Measurements from ENCODE around the gene CEP83.
"Not testable (repeated sequence)": the region's sequence is repeated elsewhere in the genome, so short reads cannot be mapped to it uniquely, and the experiment has no call there.

The CEP83 gene

DNA sequence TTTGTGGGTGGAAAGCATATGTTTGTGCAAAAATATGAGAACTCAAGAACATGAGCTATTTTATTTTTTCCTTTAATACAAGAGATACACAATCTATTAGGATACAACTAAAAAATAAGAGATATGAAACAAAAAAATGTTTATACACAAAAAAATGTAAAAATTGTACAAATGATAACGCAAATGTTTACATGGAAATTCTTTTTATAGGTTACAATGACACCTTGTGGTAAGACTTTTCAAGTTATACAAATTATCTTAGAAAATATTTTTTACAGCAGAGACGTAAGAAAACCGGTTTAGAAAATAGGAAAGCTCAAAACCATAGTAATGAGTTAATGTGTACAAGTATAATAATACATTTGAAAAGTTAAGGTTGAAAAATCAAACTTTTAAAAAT, 25.5 kb downstream of the CEP83 start:
- peak in 1 of 2 experiments; percentile 4 for DNase-seq (ENCODE audit: low read depth in 2 of 2)

GRCh38 chr12:94433744-94434143, 25.9 kb downstream of the CEP83 start:
- DNase-seq (ENCODE audit: low read depth in 2 of 2), result no peak

GRCh38 chr12:94430304-94430703, 29.4 kb downstream of the CEP83 start:
- no peak for DNase-seq (ENCODE audit: low read depth in 2 of 2)

- DNase-seq (ENCODE audit: low read depth in 2 of 2), result no peak
Observed at GRCh38 chr12:94429633-94430032, 30.0 kb downstream of the CEP83 start.

GRCh38 chr12:94429191-94429590, 30.5 kb downstream of the CEP83 start:
- no peak for DNase-seq (ENCODE audit: low read depth in 2 of 2)

DNA sequence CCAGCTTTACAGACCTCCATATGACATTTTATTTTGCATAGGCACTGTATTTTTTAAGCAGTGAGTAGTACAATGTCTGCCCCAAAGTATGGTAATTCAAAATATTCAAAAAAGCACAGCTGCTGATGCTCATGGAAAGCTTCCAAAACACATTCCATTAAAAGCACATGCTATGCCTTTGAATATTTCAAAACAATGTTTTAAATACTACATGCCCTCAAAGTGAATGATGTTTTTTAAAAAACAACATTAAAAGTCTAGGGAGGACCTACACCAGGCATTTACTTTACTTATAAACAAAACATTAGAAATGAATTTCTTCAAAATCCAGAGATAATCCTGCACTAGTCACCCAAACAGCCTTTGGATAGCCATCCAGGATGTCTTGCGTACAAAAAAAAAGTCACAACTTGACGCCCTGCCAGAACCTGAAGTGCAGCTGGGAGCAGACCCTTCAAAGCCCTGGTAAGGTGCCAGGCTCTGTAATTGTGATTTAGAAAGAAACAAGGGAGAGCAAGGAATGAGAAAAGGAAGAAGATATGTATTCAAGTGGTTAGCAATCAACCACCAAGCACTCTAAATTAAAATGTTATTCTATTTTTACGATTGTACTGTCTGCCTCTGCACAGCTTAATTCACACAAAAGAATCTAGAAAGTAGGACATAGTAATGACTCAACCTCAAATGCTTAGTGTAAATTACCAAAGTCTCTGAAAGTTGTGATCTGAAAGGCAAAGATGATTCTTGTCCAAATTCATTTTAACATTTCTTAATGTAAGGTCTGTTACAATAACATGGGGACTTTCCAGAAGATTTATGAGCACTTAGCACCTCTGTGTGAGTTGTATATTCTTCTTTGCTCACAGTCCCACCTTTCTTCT, 31.9 kb downstream of the CEP83 start:
- DNase-seq (ENCODE audit: low read depth in 2 of 2), result peak; percentile 82 to 85

- DNase-seq (ENCODE audit: low read depth in 2 of 2), result no peak
Observed at GRCh38 chr12:94426049-94426448, 33.6 kb downstream of the CEP83 start.

DNA sequence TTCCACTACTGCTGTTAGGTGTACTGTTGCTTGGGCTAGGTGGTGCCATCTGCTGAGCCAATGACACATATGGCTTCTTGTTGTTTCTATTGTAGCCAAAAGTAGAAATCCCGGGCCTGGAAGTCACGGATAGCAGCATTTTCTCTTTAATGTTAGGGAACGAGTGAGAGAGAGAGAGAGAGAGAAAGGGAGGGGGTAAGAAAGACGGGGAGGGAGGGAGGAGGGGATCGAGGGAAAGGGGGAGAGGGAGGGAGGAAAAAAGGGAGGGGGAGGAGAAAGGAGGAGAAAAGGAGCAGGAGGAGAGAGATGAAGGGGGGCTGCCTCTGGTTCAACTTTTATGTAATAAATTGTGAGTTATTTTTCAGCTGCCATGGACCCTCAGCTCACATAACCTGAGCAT, 34.8 kb downstream of the CEP83 start:
- not testable (repeated sequence) for DNase-seq (ENCODE audit: low read depth in 2 of 2)

- no peak for DNase-seq (ENCODE audit: low read depth in 2 of 2)
Observed at GRCh38 chr12:94421868-94422740, 37.6 kb downstream of the CEP83 start.

GRCh38 chr12:94418517-94418916, 41.1 kb downstream of the CEP83 start:
- no peak for DNase-seq (ENCODE audit: low read depth in 2 of 2)

DNA sequence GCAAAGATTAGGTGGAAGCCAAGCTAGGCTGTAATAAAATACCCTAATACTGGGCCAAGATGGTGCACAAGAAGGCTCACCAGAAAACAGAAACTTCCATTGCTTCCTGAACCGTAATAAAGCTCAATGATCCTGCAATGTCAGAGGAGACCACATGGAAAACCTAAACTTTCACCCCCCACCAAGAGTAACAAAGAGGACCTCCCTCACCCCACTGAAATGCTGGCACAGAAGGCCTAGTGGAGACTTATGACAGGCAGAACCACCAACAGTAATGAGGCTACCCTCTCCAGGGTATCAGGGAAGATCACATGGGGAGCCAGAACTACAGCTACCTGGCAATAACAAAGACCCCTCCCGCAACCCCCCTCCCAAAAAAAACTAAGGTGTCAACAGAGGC, 43.1 kb downstream of the CEP83 start:
- no peak for DNase-seq (ENCODE audit: low read depth in 2 of 2)

DNA sequence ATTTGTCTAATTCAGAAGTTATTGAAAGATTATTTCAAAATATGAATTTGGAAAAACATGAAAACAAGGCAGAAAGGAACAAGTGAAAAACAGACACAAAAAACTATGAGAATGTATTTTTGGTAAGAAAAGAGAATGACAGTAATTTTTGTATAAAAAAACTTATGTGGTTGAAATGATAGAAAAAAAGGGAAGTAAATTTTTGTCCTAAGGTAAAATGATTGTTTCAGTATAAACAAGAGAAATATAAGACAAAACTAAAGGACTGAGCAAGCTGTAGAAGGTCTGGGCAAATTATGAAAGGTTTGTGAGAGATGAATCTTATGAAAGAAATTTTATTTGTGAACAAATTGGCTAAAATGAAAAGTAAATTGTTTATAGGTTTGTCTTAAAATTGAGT, 44.6 kb downstream of the CEP83 start:
- DNase-seq (ENCODE audit: low read depth in 2 of 2), result no peak

DNA sequence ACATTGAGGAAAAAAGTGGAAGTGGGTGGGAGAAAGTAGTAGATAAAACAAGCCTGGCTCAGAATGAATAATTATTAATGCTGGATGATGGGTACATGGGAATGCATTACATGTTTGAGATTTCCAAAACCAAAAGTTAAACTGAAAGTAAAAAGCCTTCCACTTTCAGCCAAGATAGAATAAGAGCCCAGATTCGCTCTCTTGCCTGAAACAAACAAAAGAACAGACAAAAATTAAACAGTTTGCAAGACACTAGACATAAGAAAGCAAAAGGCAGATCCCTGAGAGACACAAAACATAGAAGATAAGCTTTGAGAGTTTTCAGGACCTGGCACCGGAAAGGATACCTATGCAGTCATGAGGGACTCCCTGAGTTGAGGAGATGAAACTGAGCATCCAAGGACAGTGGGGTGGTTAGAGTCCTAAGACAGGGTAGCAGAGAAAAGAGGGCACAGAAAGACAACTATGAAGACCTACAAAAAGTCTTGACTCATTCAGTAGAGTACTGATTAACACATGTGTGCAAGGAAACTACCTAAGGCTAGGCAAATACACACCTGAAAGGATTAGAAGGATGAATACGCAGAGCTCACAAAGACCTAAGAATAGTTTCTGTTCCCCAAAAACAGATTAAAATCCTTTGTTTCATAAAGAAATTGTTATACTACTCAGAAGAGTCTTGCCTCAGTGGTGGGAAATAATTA, 54.1 kb downstream of the CEP83 start:
- no peak for DNase-seq (ENCODE audit: low read depth in 2 of 2)

GRCh38 chr12:94404854-94405253, 54.8 kb downstream of the CEP83 start:
- no peak for DNase-seq (ENCODE audit: low read depth in 2 of 2)

- DNase-seq (ENCODE audit: low read depth in 2 of 2), result peak in 1 of 2 experiments; percentile 4
Observed at GRCh38 chr12:94401326-94401725, 58.3 kb downstream of the CEP83 start.

- DNase-seq (ENCODE audit: low read depth in 2 of 2), result not testable (repeated sequence)
Observed at GRCh38 chr12:94398685-94399084, 61.0 kb downstream of the CEP83 start.

- DNase-seq (ENCODE audit: low read depth in 2 of 2), result no peak
Observed at GRCh38 chr12:94397401-94397800, 62.3 kb downstream of the CEP83 start.

DNA sequence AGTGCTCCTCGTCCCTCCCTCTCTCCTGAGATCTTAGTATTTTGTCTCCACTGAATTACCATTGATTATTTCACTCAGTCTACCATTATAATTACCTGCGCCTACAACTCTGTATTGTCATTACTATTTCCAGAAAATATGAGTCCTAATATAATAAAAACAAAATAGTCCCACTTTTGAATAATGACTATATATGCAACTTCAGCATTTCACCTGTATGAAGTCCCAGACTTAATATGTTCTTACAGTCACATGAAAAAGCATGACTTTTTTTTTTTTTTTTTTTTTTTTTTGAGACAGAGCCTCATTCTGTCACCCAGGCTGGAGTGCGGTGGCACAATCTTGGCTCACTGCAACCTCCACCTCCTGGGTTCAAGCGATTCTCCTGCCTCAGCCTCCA, 63.7 kb downstream of the CEP83 start:
- not testable (repeated sequence) for DNase-seq (ENCODE audit: low read depth in 2 of 2)

DNA sequence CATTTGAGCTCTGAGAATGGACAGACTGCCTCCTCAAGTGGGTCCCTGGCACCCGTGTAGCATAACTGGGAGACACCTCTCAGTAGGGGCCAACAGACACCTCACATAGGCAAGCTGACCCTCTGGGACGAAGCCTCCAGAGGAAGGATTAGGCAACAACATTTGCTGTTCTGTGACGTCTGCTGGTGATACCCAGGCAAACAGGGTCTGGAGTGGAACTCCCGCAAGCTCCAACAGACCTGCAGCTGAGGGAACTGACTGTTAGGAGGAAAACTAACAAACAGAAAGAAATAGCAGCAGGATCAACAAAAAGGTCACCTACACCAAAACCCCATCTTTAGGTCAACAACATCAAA, 69.6 kb downstream of the CEP83 start:
- DNase-seq (ENCODE audit: low read depth in 2 of 2), result no peak

DNA sequence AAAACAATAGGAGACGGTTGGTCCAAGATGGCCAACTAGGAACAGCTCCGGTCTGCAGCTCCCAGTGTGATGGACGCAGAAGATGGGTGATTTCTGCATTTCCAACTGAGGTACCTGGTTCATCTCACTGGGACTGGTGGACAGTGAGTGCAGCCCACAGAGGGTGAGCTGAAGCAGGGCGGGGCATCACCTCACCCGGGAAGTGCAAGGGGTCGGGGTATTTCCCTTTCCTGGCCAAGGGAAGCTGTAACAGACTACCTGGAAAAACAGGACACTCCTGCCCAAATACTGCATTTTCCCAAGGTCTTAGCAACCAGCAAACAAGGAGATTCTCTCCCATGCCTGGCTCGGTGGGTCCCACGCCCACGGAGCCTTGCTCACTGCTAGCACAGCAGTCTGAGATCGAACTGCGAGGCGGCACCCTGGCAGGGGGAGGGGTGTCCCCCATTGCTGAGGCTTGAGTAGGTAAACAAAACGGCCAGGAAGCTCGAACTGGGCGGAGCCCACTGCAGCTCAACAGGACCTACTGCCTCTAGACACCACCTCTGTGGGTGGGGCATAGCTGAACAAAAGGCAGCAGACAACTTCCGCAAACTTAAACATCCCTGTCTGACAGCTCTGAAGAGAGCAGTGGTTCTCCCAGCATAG, 70.1 kb downstream of the CEP83 start:
- DNase-seq (ENCODE audit: low read depth in 2 of 2), result not testable (repeated sequence)

GRCh38 chr12:94386422-94386821, 73.2 kb downstream of the CEP83 start:
- DNase-seq (ENCODE audit: low read depth in 2 of 2), result no peak

- DNase-seq (ENCODE audit: low read depth in 2 of 2), result no peak
Observed at GRCh38 chr12:94384030-94384429, 75.6 kb downstream of the CEP83 start.

Data from fibroblast of skin of left quadriceps (primary cell).